HG03520 (cell line): ENCODE data around the gene PLA2G1B.

Source experiments
- ATAC-seq: cut with Tn5 transposase; IDR thresholded peaks from one replicate; pipeline ENCODE4 v1.9.1; 2021; ENCODE audit warnings: mild to moderate bottlenecking, moderate library complexity; ENCODE audit not compliant: unreplicated experiment

The PLA2G1B gene

GRCh38 chr12:120327593-120327992 is at the start of gene PLA2G1B:
PLA2G1B (minus strand) TSS chr12:120327779; CDS start chr12:120327753, 26 bp downstream.
- ATAC-seq = no peak

GRCh38 chr12:120376934-120377572 is 49.5 kb upstream of the PLA2G1B start:
- ATAC-seq = no peak

GRCh38 chr12:120376416-120376815 is 48.8 kb upstream of the PLA2G1B start:
- no peak for ATAC-seq

- ATAC-seq = no peak
These were observed 48.4 kb upstream of the PLA2G1B start for GRCh38 chr12:120376009-120376408.

GRCh38 chr12:120373683-120374082 is 46.1 kb upstream of the PLA2G1B start:
- ATAC-seq = no peak

GRCh38 chr12:120370343-120371243 is 43.0 kb upstream of the PLA2G1B start:
- ATAC-seq = no peak

GRCh38 chr12:120369603-120370342 is 42.2 kb upstream of the PLA2G1B start:
- ATAC-seq = no peak

GRCh38 chr12:120368789-120369602 is 41.4 kb upstream of the PLA2G1B start, which contains the start of gene MSI1:
MSI1 (minus strand) TSS chr12:120369164; CDS start chr12:120369091, 73 bp downstream.
- no peak for ATAC-seq

GRCh38 chr12:120367924-120368788 is 40.6 kb upstream of the PLA2G1B start:
- ATAC-seq = no peak

- ATAC-seq = no peak
These were observed 39.8 kb upstream of the PLA2G1B start for GRCh38 chr12:120367233-120367923.

- no peak for ATAC-seq
These were observed 39.3 kb upstream of the PLA2G1B start for GRCh38 chr12:120366845-120367232.

- ATAC-seq = no peak
These were observed 38.7 kb upstream of the PLA2G1B start for GRCh38 chr12:120366341-120366705.

- ATAC-seq = no peak
These were observed 38.2 kb upstream of the PLA2G1B start for GRCh38 chr12:120365675-120366340.

GRCh38 chr12:120364487-120364886 is 36.9 kb upstream of the PLA2G1B start:
- no peak for ATAC-seq

- ATAC-seq = no peak
These were observed 35.8 kb upstream of the PLA2G1B start for GRCh38 chr12:120363274-120363855.

- no peak for ATAC-seq
These were observed 35.1 kb upstream of the PLA2G1B start for GRCh38 chr12:120362516-120363273.

- no peak for ATAC-seq
These were observed 34.1 kb upstream of the PLA2G1B start for GRCh38 chr12:120361506-120362208.
